IgD-negative memory B cell (primary cell): ENCODE measurements around the gene PXT1. TPM values are rescaled to one million over a fixed set of nuclear protein-coding genes. Genes with fewer than 3 reads are reported as not detected.

Source experiments
- H3K27ac Mint-ChIP-seq, 3 donors: one replicate each; pipeline ENCODE4 v1.8.0; 2020 to 2022; ENCODE audit warnings: mild to moderate bottlenecking in 3 of 3, mixed read lengths in 3 of 3, moderate library complexity in 1 of 3
- H3K27me3 Mint-ChIP-seq: one replicate; pipeline ENCODE4 v1.8.0; 2021; ENCODE audit warnings: mixed read lengths
- H3K36me3 Mint-ChIP-seq: one replicate; pipeline ENCODE4 v1.8.0; 2020; ENCODE audit warnings: mild to moderate bottlenecking, mixed read lengths
- H3K4me1 Mint-ChIP-seq, 3 donors: one replicate each; pipeline ENCODE4 v1.8.0; 2020 to 2022; ENCODE audit warnings: mixed read lengths in 3 of 3, mild to moderate bottlenecking in 1 of 3
- H3K4me3 Mint-ChIP-seq, 4 donors: one replicate each; pipeline ENCODE4 v1.8.0; 2020 to 2022; ENCODE audit warnings: mild to moderate bottlenecking in 4 of 4, mixed read lengths in 4 of 4, moderate library complexity in 3 of 4
- H3K9me3 Mint-ChIP-seq, 3 donors: one replicate each; pipeline ENCODE4 v1.8.0; 2020 to 2021; ENCODE audit warnings: mixed read lengths in 3 of 3, mild to moderate bottlenecking in 1 of 3
- polyA plus RNA-seq: library from polyadenylated mRNA; unstranded; fragments of 300-500 nt; fragmentation: Illumina TruSeq; gene quantifications from one replicate; pipeline ENCODE4 v1.2.3, GENCODE V29; 2021

The PXT1 gene
- polyA plus RNA-seq, 1 donor from 2014 or later: not detected

GRCh38 chr6:36360241-36361054, 82.2 kb downstream of the PXT1 start:
- Mint-ChIP-seq H3K9me3 (no peaks in the 10 kb centered on the region), H3K27me3 (no peaks in the 10 kb centered on the region), H3K4me1 (peaks cover 26 to 35% (median 29%) of the 10 kb centered on the region in 3 donors), H3K36me3 (no peaks in the 10 kb centered on the region), H3K27ac (peak overlapping the region in 1 of 3 donors; percentile 5), H3K4me3 (peak overlapping the region in 1 of 4 donors; percentile 34)

- Mint-ChIP-seq H3K9me3 (no peaks in the 10 kb centered on the region), H3K4me1 (peaks cover 17 to 26% (median 19%) of the 10 kb centered on the region in 3 donors), H3K27me3 (peaks cover 2% of the 10 kb centered on the region), H3K36me3 (no peaks in the 10 kb centered on the region), H3K4me3 (peak overlapping the region in 2 of 4 donors; percentile 74 to 82), H3K27ac (no peak overlapping the region)
Measured at GRCh38 chr6:36358226-36358915, 84.3 kb downstream of the PXT1 start.

- H3K4me3 Mint-ChIP-seq: peak overlapping the region in 1 of 4 donors; percentile 15
- no peak overlapping the region for H3K27ac Mint-ChIP-seq
- H3K36me3 Mint-ChIP-seq: no peaks in the 10 kb centered on the region
- H3K9me3 Mint-ChIP-seq: peaks cover 0 to 1% (median 1%) of the 10 kb centered on the region in 3 donors
- H3K4me1 Mint-ChIP-seq: peaks cover 17 to 26% (median 19%) of the 10 kb centered on the region in 3 donors
- H3K27me3 Mint-ChIP-seq: peaks cover 2% of the 10 kb centered on the region
Measured at GRCh38 chr6:36357872-36358225, 84.8 kb downstream of the PXT1 start.

- Mint-ChIP-seq H3K27ac (no peak overlapping the region), H3K36me3 (no peaks in the 10 kb centered on the region), H3K4me1 (peaks cover 17 to 24% (median 18%) of the 10 kb centered on the region in 3 donors), H3K9me3 (peaks cover 0 to 5% (median 5%) of the 10 kb centered on the region in 3 donors), H3K4me3 (no peak overlapping the region), H3K27me3 (peaks cover 2% of the 10 kb centered on the region)
Measured at GRCh38 chr6:36355819-36356218, 86.8 kb downstream of the PXT1 start.

- Mint-ChIP-seq H3K36me3 (no peaks in the 10 kb centered on the region), H3K4me1 (peaks cover 7 to 12% (median 11%) of the 10 kb centered on the region in 3 donors), H3K4me3 (no peak overlapping the region), H3K27ac (no peak overlapping the region), H3K27me3 (peaks cover 2% of the 10 kb centered on the region), H3K9me3 (peaks cover 0 to 5% (median 5%) of the 10 kb centered on the region in 3 donors)
Measured at GRCh38 chr6:36353411-36353915, 89.2 kb downstream of the PXT1 start.

- peaks cover 0 to 6% (median 4%) of the 10 kb centered on the region in 3 donors for H3K4me1 Mint-ChIP-seq
- no peaks in the 10 kb centered on the region for H3K36me3 Mint-ChIP-seq
- peaks cover 0 to 5% (median 5%) of the 10 kb centered on the region in 3 donors for H3K9me3 Mint-ChIP-seq
- H3K27me3 Mint-ChIP-seq: peaks cover 2% of the 10 kb centered on the region
- H3K27ac Mint-ChIP-seq: no peak overlapping the region
- no peak overlapping the region for H3K4me3 Mint-ChIP-seq
Measured at GRCh38 chr6:36352477-36353157, 90.0 kb downstream of the PXT1 start.

GRCh38 chr6:36350681-36351571, 91.7 kb downstream of the PXT1 start:
- Mint-ChIP-seq H3K4me1 (peaks cover 0 to 4% (median 0%) of the 10 kb centered on the region in 3 donors), H3K36me3 (no peaks in the 10 kb centered on the region), H3K4me3 (no peak overlapping the region), H3K27me3 (peaks cover 2% of the 10 kb centered on the region), H3K27ac (no peak overlapping the region), H3K9me3 (peaks cover 0 to 5% (median 5%) of the 10 kb centered on the region in 3 donors)

- peaks cover 0 to 4% (median 0%) of the 10 kb centered on the region in 3 donors for H3K4me1 Mint-ChIP-seq
- peaks cover 0 to 5% (median 5%) of the 10 kb centered on the region in 3 donors for H3K9me3 Mint-ChIP-seq
- no peak overlapping the region for H3K4me3 Mint-ChIP-seq
- no peak overlapping the region for H3K27ac Mint-ChIP-seq
- H3K27me3 Mint-ChIP-seq: peaks cover 2% of the 10 kb centered on the region
- H3K36me3 Mint-ChIP-seq: no peaks in the 10 kb centered on the region
Measured at GRCh38 chr6:36350082-36350481, 92.6 kb downstream of the PXT1 start.

- Mint-ChIP-seq H3K4me3 (no peak overlapping the region), H3K9me3 (peaks cover 0 to 5% (median 5%) of the 10 kb centered on the region in 3 donors), H3K27ac (no peak overlapping the region), H3K27me3 (peaks cover 2% of the 10 kb centered on the region), H3K36me3 (no peaks in the 10 kb centered on the region), H3K4me1 (peaks cover 0 to 4% (median 0%) of the 10 kb centered on the region in 3 donors)
Measured at GRCh38 chr6:36349240-36349639, 93.4 kb downstream of the PXT1 start.

GRCh38 chr6:36347621-36348020, 95.0 kb downstream of the PXT1 start:
- H3K9me3 Mint-ChIP-seq: peaks cover 0 to 1% (median 1%) of the 10 kb centered on the region in 3 donors
- H3K36me3 Mint-ChIP-seq: no peaks in the 10 kb centered on the region

GRCh38 chr6:36346486-36347273, 96.0 kb downstream of the PXT1 start:
- Mint-ChIP-seq H3K4me1 (peaks cover 0 to 4% (median 0%) of the 10 kb centered on the region in 3 donors), H3K36me3 (no peaks in the 10 kb centered on the region), H3K4me3 (peak overlapping the region in 1 of 4 donors; percentile 30), H3K27me3 (no peaks in the 10 kb centered on the region), H3K9me3 (no peaks in the 10 kb centered on the region), H3K27ac (no peak overlapping the region)

More at GRCh38 chr6:36347621-36348020, 95.0 kb downstream of the PXT1 start:
- H3K27me3 Mint-ChIP-seq: no peaks in the 10 kb centered on the region
- H3K4me3 Mint-ChIP-seq: no peak overlapping the region
- H3K27ac Mint-ChIP-seq: no peak overlapping the region
- peaks cover 0 to 4% (median 0%) of the 10 kb centered on the region in 3 donors for H3K4me1 Mint-ChIP-seq

GRCh38 chr6:36345681-36346466, 96.8 kb downstream of the PXT1 start:
- Mint-ChIP-seq H3K36me3 (no peaks in the 10 kb centered on the region), H3K9me3 (no peaks in the 10 kb centered on the region), H3K27me3 (peaks cover under 1% of the 10 kb centered on the region), H3K4me1 (peaks cover under 1 to 5% (median 2%) of the 10 kb centered on the region in 3 donors), H3K27ac (no peak overlapping the region), H3K4me3 (peak overlapping the region in 1 of 4 donors; percentile 30)
